Measurements from ENCODE around the gene ACTR2. TPM values are rescaled to one million over a fixed set of nuclear protein-coding genes. Genes with fewer than 3 reads are reported as not detected.

ACTR2 gene
- total and polyA plus RNA-seq, 2 of the 13 experiments (the other 11 are each of a cell fraction or from before 2014, with no cell fraction given), result 51.2 to 100 TPM

DNA sequence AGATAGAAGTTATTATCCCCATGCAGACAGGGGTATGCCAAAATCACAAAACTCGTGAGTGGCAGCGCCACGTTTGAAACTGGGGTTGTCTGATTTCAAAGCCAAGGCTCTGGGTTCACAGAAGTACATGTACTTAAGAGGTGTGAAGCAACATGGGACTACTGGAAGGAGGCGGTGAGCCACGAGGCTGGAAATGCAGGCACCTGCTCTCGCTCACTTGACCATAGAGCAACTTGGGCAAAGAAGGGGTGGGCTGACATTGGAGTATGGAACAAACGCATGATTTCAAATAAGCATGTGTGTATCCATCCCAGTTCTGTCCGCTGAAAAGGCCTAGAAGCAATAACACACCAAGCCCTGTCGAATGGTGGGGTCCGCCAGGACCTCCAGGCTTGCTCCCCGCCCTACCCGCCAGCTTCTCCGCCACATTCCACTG, 593 bp upstream of the ACTR2 start (continued):
- TF ChIP-seq, protein P1, sequence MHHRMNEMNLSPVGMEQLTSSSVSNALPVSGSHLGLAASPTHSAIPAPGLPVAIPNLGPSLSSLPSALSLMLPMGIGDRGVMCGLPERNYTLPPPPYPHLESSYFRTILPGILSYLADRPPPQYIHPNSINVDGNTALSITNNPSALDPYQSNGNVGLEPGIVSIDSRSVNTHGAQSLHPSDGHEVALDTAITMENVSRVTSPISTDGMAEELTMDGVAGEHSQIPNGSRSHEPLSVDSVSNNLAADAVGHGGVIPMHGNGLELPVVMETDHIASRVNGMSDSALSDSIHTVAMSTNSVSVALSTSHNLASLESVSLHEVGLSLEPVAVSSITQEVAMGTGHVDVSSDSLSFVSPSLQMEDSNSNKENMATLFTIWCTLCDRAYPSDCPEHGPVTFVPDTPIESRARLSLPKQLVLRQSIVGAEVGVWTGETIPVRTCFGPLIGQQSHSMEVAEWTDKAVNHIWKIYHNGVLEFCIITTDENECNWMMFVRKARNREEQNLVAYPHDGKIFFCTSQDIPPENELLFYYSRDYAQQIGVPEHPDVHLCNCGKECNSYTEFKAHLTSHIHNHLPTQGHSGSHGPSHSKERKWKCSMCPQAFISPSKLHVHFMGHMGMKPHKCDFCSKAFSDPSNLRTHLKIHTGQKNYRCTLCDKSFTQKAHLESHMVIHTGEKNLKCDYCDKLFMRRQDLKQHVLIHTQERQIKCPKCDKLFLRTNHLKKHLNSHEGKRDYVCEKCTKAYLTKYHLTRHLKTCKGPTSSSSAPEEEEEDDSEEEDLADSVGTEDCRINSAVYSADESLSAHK (CRISPR knock-in tag; IDR thresholded peaks at IDR 0.05; ENCODE audit: borderline replicate concordance), result no peak
- TF ChIP-seq ZBTB42 (CRISPR knock-in tag; IDR thresholded peaks at IDR 0.05), result peak; percentile 57; the same call in 1 of the 2 replicates
- TF ChIP-seq ZNF383 (CRISPR knock-in tag; IDR thresholded peaks at IDR 0.05; ENCODE audit: borderline replicate concordance), result no peak
- TF ChIP-seq ZNF350 (CRISPR knock-in tag; IDR thresholded peaks at IDR 0.05; ENCODE audit: borderline replicate concordance, low read depth), result no peak
- TF ChIP-seq ZNF12 (CRISPR knock-in tag; IDR thresholded peaks at IDR 0.05), result 0 out of 2 replicates have a peak, but pooled peaks have one; percentile 12
- no peak for TF ChIP-seq ZNF552 (CRISPR knock-in tag; IDR thresholded peaks at IDR 0.05; ENCODE audit: borderline replicate concordance)
- no peak for TF ChIP-seq DMAP1 (CRISPR knock-in tag; IDR thresholded peaks at IDR 0.05)
- TF ChIP-seq CEBPG (CRISPR knock-in tag; IDR thresholded peaks at IDR 0.05), result no peak
- TF ChIP-seq ZNF709 (CRISPR knock-in tag; IDR thresholded peaks at IDR 0.05), result no peak
- TF ChIP-seq, protein P2, sequence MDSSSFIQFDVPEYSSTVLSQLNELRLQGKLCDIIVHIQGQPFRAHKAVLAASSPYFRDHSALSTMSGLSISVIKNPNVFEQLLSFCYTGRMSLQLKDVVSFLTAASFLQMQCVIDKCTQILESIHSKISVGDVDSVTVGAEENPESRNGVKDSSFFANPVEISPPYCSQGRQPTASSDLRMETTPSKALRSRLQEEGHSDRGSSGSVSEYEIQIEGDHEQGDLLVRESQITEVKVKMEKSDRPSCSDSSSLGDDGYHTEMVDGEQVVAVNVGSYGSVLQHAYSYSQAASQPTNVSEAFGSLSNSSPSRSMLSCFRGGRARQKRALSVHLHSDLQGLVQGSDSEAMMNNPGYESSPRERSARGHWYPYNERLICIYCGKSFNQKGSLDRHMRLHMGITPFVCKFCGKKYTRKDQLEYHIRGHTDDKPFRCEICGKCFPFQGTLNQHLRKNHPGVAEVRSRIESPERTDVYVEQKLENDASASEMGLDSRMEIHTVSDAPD (CRISPR knock-in tag; IDR thresholded peaks at IDR 0.05), result no peak
- no peak for TF ChIP-seq ZSCAN20 (CRISPR knock-in tag; IDR thresholded peaks at IDR 0.05; ENCODE audit: borderline replicate concordance)
- peak; percentile 42; the same call in 1 of the 2 replicates for TF ChIP-seq NFIB (CRISPR knock-in tag; IDR thresholded peaks at IDR 0.05; ENCODE audit: borderline replicate concordance)
- no peak for TF ChIP-seq TSC22D2 (CRISPR knock-in tag; IDR thresholded peaks at IDR 0.05; ENCODE audit: borderline replicate concordance)
- TF ChIP-seq, protein P3, sequence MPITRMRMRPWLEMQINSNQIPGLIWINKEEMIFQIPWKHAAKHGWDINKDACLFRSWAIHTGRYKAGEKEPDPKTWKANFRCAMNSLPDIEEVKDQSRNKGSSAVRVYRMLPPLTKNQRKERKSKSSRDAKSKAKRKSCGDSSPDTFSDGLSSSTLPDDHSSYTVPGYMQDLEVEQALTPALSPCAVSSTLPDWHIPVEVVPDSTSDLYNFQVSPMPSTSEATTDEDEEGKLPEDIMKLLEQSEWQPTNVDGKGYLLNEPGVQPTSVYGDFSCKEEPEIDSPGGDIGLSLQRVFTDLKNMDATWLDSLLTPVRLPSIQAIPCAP (CRISPR knock-in tag; IDR thresholded peaks at IDR 0.05; ENCODE audit: low read depth), result 0 out of 2 replicates have a peak, but pooled peaks have one; percentile 66
- TF ChIP-seq, protein P4, sequence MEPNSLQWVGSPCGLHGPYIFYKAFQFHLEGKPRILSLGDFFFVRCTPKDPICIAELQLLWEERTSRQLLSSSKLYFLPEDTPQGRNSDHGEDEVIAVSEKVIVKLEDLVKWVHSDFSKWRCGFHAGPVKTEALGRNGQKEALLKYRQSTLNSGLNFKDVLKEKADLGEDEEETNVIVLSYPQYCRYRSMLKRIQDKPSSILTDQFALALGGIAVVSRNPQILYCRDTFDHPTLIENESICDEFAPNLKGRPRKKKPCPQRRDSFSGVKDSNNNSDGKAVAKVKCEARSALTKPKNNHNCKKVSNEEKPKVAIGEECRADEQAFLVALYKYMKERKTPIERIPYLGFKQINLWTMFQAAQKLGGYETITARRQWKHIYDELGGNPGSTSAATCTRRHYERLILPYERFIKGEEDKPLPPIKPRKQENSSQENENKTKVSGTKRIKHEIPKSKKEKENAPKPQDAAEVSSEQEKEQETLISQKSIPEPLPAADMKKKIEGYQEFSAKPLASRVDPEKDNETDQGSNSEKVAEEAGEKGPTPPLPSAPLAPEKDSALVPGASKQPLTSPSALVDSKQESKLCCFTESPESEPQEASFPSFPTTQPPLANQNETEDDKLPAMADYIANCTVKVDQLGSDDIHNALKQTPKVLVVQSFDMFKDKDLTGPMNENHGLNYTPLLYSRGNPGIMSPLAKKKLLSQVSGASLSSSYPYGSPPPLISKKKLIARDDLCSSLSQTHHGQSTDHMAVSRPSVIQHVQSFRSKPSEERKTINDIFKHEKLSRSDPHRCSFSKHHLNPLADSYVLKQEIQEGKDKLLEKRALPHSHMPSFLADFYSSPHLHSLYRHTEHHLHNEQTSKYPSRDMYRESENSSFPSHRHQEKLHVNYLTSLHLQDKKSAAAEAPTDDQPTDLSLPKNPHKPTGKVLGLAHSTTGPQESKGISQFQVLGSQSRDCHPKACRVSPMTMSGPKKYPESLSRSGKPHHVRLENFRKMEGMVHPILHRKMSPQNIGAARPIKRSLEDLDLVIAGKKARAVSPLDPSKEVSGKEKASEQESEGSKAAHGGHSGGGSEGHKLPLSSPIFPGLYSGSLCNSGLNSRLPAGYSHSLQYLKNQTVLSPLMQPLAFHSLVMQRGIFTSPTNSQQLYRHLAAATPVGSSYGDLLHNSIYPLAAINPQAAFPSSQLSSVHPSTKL (CRISPR knock-in tag; IDR thresholded peaks at IDR 0.05), result no peak
- TF ChIP-seq ZFX (CRISPR knock-in tag; IDR thresholded peaks at IDR 0.05; ENCODE audit: low read depth), result no peak
- TF ChIP-seq ATAD3A (CRISPR knock-in tag; IDR thresholded peaks at IDR 0.05), result no peak
- no peak for TF ChIP-seq ZSCAN30 (CRISPR knock-in tag; IDR thresholded peaks at IDR 0.05)
- no peak for TF ChIP-seq ZNF724P (CRISPR knock-in tag; IDR thresholded peaks at IDR 0.05; ENCODE audit: borderline replicate concordance)
- TF ChIP-seq ZNF550 (CRISPR knock-in tag; IDR thresholded peaks at IDR 0.05; ENCODE audit: borderline replicate concordance), result 0 out of 2 replicates have a peak, but pooled peaks have one; percentile 30

All from HepG2 (cell line).